ENCODE data around the gene PRXL2A. TPM values are rescaled to one million over a fixed set of nuclear protein-coding genes. Genes with fewer than 3 reads are reported as not detected.
"Not testable (repeated sequence)": the region's sequence is repeated elsewhere in the genome, so short reads cannot be mapped to it uniquely, and the experiment has no call there.

The PRXL2A gene, protein sequence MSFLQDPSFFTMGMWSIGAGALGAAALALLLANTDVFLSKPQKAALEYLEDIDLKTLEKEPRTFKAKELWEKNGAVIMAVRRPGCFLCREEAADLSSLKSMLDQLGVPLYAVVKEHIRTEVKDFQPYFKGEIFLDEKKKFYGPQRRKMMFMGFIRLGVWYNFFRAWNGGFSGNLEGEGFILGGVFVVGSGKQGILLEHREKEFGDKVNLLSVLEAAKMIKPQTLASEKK
- 94.0 and 107 TPM in 2 replicates for polyA plus RNA-seq (2014; cell fraction: cytosol; rRNA removed)
- 19.5 and 26.8 TPM in 2 replicates for polyA plus RNA-seq (2014; cell fraction: nucleus; rRNA removed)

DNA sequence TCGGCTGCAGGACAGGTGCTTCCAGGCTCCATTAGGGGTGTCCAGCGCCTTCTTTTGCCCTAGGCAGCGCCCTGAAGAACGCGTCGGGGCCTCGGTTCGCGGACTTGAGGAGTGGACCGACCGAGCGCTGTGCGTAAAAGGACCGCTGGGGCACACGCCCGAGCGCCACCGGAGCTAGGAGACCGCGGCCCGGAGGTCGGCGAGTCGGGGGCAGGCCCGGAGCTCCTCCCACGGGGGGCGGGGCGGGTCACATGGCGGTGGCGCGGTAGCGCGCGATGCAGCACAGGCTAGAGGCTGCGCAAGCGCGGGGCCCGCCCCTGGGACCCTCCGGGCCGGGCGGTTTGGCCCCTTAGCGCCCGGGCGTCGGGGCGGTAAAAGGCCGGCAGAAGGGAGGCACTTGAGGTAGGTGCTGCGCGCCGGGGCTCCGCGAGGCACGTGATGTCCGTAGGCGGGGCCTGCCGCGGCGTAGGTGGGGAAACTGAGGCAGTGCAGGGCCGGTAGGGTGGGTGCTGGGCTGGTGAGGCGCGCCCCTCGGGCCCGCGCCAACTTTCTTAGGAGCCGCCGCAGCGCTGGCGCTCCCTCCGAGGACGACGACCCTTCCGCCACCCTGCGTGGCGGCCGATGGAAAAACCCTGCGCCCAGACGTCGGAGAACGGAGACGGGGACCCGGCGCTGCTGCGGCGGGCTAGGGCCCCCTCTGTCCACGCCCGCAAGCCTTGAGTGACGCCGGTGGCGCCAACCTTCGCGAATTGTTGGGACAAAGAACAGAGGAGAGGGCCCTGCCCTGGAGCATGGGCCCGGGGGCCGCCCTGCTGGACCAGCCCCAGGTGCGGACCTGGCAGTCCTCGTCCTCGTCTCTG, at the start of gene PRXL2A:
Gene PRXL2A (plus strand): TSS at position 310 of the 860 bp plus-strand sequence. CDS start 11,917 bp downstream, outside the sequence.
- DNase-seq (ENCODE audit: low spot score) = peak; percentile 82

DNA sequence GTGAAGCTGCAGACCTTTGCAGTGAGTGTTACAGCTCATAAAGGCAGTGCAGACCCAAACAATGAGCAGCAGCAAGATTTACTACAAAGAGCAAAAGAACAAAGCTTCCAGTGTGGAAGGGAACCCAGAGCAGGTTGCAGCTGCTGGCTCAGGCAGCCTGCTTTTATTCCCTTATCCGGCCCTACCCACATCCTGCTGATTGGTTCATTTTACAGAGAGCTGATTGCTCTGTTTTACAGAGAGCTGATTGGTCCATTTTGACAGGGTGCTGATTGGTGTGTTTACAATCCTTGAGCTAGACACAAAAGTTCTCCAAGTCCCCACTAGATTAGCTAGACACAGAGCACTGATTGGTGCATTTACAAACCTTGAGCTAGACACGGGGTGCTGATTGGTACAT, 49.4 kb upstream of the PRXL2A start:
- not testable (repeated sequence) for DNase-seq (ENCODE audit: low spot score)

DNA sequence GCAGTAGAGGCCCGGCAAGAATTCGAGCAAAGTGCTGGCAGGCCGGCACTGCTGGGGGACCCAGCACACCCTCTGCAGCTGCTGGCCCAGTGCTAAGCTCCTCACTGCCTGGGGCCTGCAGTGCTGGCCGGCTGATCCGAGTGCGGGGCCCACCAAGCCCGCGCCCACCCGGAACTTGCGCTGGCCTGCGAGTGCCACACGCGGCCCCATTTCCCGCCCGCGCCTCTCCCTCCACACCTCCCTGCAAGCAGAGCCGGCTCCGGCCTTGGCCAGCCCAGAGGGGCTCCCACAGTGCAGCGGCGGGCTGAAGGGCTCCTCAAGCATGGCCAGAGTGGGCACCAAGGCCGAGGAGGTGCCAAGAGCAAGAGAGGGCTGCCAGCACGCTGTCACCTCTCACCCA, 48.7 kb upstream of the PRXL2A start:
- DNase-seq (ENCODE audit: low spot score) = no peak

DNA sequence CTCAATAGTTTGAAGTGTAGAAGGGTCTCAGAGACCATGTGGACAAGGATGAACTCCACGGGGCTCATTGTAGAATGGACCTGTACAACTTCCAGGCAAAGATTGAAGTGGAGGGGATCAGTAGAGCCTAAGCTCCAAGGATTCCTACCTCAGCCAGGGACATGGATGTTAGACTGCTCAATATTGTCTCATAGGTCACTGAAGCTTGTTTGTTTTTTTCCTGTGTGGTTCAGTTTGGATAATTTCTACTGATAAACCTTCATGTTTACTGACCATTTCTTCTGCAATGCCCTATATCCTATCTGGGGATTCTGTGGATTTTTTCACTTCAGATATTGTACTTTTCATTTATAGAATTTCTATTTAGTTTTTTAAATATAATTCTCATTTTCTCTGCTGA, 42.8 kb upstream of the PRXL2A start:
- no peak for DNase-seq (ENCODE audit: low spot score)

DNA sequence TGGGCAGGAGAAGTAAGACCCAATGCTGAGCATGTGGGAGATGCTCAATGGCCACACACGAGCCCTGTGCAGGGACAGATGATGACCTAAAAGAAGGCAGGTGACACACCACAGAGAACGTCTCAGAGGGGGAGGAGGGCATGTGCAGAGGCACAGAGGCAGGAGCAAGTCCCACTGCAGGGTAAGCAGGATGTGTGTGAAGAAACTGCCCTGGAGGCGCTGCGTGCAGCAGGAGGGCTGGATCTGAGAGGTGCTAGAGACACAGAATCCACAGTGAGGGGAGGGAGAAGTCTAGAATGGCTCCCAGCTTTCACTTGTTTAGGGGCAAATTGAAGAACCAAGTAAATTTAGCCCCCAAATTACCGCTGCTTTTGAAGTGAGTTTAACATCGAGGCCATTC, 36.9 kb upstream of the PRXL2A start:
- no peak for DNase-seq (ENCODE audit: low spot score)

DNA sequence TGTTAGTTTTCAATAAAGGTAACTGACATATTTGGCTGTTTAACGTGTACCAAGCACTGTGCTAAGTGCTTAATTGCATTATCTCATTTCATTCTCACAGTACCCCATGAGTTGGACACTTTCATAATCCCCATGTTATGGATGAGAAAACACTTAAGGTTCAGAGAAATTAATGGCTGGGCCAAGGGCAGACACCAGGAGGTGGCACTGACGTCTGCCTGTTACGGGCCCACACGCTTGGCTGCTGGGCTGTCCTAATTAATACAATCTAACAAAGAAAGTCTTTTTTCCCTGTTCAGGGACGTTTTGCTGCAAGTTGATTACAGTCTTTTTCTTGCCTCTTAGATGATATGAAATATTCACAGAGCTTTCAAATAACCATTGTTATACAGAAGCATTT, 35.7 kb upstream of the PRXL2A start:
- DNase-seq (ENCODE audit: low spot score) = no peak

DNA sequence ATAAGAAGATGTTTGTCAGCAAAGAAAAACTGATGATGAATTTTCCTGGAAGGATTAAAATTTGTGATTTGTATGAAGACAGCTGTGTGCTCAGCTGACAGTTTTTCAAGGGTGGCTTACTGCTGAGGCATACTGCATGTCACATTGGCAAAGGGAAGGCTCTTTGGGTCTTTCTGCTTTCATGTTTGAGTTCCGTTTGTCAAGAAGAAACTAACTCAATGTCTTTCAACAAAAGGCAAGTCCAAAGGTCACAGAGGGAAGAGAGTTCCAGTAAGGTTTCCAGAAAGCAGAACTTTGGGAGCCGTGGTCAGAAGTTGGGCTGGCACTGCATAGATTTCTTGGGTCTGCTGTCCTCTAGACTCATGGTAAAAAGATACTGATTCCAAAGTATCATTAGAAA, 34.8 kb upstream of the PRXL2A start:
- no peak for DNase-seq (ENCODE audit: low spot score)

DNA sequence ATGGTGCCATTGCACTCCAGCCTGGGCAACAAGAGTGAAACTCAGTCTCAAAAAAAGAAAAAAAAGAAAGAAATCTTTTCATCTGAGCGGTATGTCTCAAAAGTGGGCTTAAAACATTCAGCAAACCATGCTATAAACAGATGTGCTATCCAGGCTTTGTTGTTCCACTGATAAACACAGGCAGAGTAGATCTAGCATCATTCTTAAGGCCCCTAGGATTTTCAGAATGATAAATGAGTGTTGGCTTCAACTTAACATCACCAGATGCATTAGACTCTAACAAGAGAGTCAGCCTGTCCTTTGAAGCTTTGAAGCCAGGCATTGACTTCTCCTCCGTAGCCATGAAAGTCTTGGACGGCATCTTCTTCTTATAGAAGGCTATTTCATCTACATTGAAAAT, 28.6 kb upstream of the PRXL2A start:
- no peak for DNase-seq (ENCODE audit: low spot score)

DNA sequence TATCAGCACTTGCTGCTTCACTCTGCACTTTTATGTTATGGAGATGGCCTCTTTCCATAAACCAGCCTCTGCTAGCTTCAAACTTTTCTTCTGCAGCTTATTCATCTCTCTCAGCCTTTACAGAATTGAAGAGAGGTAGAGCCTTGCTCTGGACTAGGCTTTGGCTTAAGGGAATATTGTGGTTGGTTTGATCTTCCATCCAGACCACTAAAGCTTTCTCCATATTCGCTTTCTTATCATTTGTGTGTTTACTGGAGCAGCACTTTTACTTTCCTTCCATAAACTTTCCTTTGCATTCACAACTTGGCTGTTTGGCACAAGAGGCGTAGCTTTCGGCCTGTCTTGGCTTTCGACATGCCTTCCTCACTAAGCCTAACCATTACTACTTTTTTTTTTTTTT, 28.2 kb upstream of the PRXL2A start:
- no peak for DNase-seq (ENCODE audit: low spot score)

DNA sequence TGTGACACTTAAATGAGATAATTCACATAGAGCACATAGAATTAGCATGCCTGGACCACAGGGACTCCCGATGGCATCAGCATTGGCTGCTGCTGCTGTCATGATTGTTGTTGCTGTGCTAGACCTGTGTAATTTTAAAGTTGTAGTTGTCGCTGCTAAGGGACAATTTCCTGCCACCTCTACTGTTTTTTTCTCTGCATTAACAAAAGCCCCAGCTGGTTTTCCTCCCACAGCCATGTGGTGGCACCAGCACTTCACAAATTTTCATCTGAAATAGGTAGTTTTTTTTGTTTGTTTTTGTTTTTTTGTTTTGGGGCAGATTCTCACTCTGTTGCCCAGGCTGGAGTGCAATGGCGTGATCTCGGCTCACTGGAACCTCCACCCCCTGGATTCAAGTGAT, 25.4 kb upstream of the PRXL2A start:
- DNase-seq (ENCODE audit: low spot score) = peak; percentile 33

DNA sequence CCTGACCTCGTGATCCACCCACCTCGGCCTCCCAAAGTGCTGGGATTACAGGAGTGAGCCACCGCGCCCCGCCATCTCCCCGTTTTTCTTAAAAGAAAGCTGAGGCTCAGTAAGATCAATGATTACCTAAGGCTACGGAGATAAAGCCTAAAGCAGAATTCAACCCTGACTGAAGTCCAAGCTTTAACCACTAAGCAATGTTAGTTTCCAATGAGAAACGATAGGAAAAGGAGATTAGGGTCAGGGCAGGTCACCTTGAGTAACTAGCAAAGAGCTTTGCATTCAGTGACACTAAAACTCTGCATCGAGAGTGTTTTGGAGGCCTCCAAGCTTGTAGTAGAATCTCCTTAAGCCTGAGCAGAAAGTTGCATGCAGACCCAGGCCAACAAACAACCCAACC, 17.6 kb upstream of the PRXL2A start:
- DNase-seq (ENCODE audit: low spot score) = no peak

DNA sequence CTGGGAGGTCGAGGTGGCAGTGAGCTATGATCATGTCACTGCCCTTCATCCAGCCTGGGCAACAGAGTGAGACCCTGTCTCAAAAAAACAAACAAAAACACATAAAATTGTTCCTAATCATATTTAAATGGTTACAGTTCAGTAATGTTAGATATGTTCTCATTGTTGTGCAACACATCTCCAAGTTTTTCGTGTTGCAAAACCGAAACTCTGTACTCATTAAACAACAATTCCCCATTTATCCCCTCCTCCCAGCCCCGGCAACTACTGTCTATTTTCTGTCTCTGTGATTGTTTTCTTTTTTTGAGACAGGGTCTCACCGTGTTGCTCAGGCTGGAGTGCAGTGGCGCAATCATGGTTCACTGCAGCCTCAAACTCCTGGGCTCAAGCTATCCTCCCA, 16.1 kb upstream of the PRXL2A start:
- no peak for DNase-seq (ENCODE audit: low spot score)

DNA sequence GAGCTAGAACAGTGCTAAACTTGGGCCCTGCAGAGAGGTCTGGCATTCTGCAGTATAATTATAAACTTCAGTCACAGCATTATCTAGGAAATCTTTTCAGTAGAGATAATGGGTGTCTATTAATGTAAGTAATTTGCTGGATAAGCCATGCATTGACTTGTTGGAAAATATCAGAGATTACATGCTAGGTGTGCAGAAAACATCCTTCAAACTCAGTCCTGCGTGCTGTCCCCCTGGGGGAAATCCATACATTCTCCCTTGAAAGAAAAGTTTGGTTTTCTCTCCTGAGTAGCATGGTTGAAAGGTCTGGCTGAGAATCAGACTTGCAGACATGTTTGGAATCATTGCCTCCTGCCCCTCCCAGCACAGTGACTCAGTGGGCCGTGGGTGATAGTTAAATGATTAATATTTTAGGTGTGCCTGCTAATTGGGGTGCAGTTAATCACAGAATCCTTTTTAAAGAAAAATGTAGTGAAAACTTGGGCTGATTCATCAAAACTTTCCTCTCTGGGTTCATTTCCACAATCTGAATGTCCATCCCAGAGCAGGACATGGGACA, 13.9 kb upstream of the PRXL2A start:
- no peak for DNase-seq (ENCODE audit: low spot score)

DNA sequence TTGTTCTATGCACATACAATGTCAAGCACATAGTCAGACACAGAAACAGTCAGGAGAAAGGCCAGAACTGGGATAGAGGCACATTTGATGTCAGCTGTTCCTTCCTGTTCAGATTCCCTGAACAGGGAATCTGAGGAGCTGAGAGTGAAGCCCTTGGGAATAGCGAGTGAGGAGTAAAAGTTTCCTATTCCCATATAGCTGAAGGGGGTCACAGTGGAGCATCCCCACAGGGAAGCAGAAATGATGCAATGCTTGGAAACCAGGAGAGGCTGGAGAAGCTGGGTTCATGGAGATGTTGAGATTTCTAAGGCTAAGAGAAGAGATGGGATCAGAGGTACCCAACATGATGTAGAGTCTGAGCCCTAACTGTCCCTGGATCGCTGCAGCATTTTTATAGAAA, 11.3 kb upstream of the PRXL2A start:
- DNase-seq (ENCODE audit: low spot score) = no peak

DNA sequence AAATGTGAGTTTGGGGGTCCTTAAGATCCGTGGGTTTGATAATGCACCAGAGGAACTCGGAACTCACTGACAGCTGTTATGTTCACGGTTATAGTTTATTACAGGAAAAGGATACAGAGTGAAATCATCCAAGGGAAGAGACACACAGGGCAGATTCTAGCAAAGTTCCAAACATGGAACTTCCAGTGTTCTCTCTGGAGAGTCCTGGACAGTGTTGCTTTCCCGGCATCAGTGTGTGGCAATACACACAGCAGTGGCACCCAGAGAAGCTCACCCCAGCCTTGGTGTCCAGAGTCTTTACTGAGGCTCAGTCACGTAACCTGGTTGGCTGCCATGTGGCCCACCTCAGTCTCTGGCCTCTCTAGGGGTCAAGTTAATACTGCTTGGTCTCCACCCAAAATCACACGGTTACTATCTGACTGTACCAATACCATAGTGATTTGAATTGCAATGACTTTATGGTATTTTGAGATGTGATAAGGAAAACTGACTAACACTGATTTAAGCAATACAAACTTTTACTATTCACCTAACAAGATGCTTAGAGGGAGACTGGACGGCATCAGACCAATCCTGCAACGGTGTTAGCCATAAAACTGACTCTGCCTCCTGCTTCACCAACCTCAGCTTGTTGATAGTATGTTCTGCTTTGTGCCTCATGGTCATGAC, 8.1 kb upstream of the PRXL2A start:
- no peak for DNase-seq (ENCODE audit: low spot score)

DNA sequence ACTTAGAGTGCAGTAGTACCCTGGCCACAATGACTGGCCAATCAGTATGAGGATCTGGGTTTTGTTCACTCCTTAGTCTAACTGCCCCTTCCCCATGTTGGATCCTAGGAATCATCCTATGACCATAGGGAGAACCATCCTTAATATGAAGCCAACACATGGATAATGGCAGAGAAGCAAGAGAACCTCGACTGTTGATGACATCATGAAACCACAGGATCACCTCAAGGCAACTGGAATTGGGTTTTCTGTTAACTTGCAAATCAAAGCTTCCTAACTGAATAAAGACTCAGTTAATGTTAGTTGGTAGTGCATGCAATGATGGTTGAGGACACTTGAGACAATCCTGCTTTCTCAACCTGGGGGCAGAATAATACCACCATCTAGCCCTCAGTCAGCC, 3.3 kb upstream of the PRXL2A start:
- DNase-seq (ENCODE audit: low spot score) = no peak

DNA sequence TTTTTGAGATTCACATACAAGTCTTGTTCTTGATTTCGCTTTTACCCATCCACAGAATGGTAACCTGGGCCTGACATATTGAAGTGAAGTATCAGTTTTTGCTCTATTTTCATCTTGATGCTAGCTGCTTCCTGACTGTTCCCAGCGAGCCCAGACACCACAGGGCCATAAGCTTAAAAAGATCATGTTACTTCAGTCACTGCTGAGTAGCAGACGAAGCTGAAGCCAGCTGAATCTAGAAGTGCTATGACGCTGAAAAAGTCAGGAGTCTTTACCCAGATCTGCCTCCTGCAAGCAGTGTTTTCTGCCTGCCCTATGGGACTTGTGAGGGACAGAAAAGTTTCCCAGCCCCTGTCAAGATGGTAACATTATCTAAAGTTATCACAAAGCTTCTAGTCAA, 2.7 kb upstream of the PRXL2A start:
- no peak for DNase-seq (ENCODE audit: low spot score)

DNA sequence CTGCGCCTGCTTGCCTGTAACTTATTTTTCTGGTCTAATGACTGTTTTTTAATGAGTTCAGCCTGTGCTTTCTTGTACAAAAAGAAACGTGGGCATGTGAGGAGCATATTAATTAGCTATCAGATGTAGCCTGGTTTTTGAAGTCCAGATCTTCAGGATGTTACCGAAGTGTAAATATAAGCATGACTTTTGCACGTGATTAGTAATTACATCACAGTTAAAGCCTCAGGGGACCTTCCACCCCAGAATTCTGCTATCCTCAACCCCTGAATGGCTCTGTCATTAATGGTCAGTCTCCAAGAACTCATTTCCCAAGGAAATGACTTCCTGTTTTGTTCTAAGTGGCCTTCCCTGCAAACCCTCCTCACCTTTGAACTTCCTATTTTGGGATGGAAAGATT, 2.1 kb upstream of the PRXL2A start:
- DNase-seq (ENCODE audit: low spot score) = no peak

DNA sequence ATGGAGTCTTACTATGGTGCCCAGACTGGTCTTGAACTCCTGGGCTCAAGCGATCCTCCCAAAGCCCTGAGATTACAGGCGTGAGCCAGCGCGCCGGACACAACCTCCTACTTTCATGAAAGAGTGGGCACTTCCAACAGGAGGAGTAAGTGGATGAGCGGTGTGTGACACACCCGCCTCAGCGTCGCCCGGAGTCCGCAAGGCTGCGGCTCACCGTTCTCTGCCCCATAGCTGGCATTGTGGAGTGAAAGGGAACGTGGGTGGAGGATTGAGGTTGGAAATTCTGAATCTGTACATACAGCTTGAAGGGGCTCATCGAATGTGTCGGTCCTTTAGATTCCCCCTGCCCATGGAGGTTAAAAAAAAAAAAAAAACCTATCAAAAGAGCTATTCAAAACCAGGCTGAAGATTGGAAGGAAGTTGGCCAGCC, 524 bp upstream of the PRXL2A start:
- no peak for DNase-seq (ENCODE audit: low spot score)

DNA sequence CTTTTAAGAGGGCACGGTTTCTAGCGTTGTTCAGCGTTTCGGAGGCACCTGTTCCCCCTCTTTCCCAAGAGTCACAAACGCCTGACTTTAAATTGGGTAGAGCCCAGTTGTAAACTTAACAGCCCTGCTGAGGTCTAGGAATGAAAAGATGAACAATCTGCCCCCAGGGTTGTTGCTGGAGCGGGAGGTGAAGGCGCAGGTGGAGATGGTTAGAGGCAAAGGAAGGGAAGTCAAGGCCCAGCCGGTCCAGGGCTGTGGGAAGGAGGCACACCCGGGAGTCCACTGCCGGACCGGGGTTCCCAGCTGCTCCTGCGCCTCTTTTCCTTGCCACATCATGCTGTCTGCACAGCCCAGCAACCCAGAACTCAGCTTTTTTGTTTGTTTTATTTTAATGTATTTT, 770 bp downstream of the PRXL2A start:
- no peak for DNase-seq (ENCODE audit: low spot score)

DNA sequence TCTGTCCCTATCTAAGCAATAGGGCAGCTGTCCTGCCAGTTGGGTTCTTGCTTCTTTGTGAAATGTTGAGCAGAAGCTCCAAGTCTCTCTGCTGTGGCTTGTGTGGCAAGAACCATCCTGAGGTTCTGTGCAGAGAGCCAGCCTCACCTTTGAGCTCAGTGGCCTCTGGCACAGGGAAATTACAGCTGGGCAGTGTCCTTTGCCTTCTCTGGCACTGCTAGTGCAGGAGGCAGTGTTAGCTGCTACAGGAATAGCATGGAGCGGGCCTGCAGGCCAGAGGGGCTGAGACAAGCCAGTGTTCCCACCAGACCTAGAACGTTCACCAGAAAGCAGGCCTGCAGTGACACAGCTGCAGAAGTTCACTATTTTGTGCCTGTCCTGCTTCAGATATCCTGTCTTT, 1.8 kb downstream of the PRXL2A start:
- no peak for DNase-seq (ENCODE audit: low spot score)

DNA sequence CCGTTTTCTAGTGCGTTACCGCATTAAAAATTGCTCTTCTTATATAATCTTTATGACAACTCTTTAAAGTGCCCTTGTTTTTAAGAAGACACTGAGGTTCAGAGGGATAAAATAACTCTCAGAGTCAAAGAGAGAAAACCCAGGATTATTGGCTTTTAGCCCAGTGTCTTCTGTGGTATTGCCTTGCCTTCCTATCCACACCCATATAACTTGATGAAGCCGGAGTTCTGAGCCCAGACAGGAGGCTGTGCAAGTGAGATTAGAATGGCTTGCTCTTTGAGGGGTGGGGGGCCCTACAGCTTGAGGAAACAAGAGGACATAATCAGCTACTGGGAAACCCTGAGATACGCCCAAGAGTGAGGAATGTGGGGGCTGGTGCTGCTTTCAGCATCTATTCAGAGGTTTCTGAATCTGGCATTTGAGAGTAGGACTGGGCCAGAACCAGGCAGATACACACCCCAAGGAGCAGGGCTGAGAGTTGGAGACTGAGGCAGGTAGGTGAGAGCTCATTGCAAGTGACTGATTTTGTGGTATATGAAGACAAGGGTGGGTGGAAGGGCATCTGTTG, 2.3 kb downstream of the PRXL2A start:
- no peak for DNase-seq (ENCODE audit: low spot score)

Data from SK-N-DZ (cell line).